HEK293 (cell line): ENCODE data around the gene METTL1.

Source experiments
- CTCF ChIP-seq: fragments of 450-650 bp; formaldehyde crosslinking; IDR thresholded peaks from 2 replicates; pipeline ENCODE4 v1.5.1; 2016; ENCODE audit warnings: missing biosample characterization, missing genetic modification characterization
- FEZF1 ChIP-seq: fragments of 450-650 bp; formaldehyde crosslinking; IDR thresholded peaks from 2 replicates; pipeline ENCODE4 v1.5.1; 2016; ENCODE audit warnings: missing biosample characterization, missing genetic modification characterization
- HOXA7 ChIP-seq: sonication (generic); formaldehyde crosslinking; IDR thresholded peaks from 2 replicates; pipeline ENCODE4 v1.8.1; 2022; ENCODE audit warnings: missing genetic modification reagents, borderline replicate concordance
- REST ChIP-seq: fragments of 450-650 bp; formaldehyde crosslinking; IDR thresholded peaks from 2 replicates; pipeline ENCODE4 v1.5.1; 2016; ENCODE audit warnings: missing biosample characterization, missing genetic modification characterization
- SCRT2 ChIP-seq: fragments of 450-650 bp; formaldehyde crosslinking; IDR thresholded peaks from 2 replicates; pipeline ENCODE4 v1.5.1; 2016; ENCODE audit warnings: missing biosample characterization, missing genetic modification characterization
- ZFP41 ChIP-seq: fragments of 450-650 bp; formaldehyde crosslinking; IDR thresholded peaks from 2 replicates; pipeline ENCODE4 v1.5.1; 2016; ENCODE audit warnings: missing biosample characterization, missing genetic modification characterization, borderline replicate concordance
- ZNF292 ChIP-seq: fragments of 450-650 bp; formaldehyde crosslinking; IDR thresholded peaks from 2 replicates; pipeline ENCODE4 v1.5.1; 2016; ENCODE audit warnings: low read depth, missing biosample characterization, missing genetic modification characterization, borderline replicate concordance
- ZNF521 ChIP-seq: fragments of 450-650 bp; formaldehyde crosslinking; IDR thresholded peaks from 2 replicates; pipeline ENCODE4 v1.5.1; 2017; ENCODE audit warnings: missing biosample characterization, mild to moderate bottlenecking, missing genetic modification characterization

GRCh38 chr12:57765698-57766463 is 6.0 kb downstream of the METTL1 start:
- TF ChIP-seq ZNF292 (tag by site-specific recombination) (no peak), ZNF521 (tag by site-specific recombination) (no peak), FEZF1 (tag by site-specific recombination) (no peak), HOXA7 (CRISPR knock-in tag) (no peak), CTCF (no peak), ZFP41 (no peak), REST (tag by site-specific recombination) (no peak), SCRT2 (tag by site-specific recombination) (no peak)
